ENCODE results near the gene TBL2.
A peak's percentile ranks its signal among the peaks of the same experiment; 100 is the strongest.
"Not testable (repeated sequence)": the region's sequence is repeated elsewhere in the genome, so short reads cannot be mapped to it uniquely, and the experiment has no call there.

The TBL2 gene

GRCh38 chr7:73532224-73532623, 46.2 kb downstream of the TBL2 start:
- no peak for DNase-seq

GRCh38 chr7:73530800-73531199, 47.6 kb downstream of the TBL2 start:
- DNase-seq = no peak

GRCh38 chr7:73526896-73527821, 51.2 kb downstream of the TBL2 start:
- DNase-seq = peak; percentile 13

GRCh38 chr7:73526158-73526494, 52.3 kb downstream of the TBL2 start:
- not testable (repeated sequence) for DNase-seq

- peak; percentile 99 for DNase-seq
Measured at GRCh38 chr7:73522105-73522872, 56.1 kb downstream of the TBL2 start, which contains the start of gene BAZ1B. BAZ1B (minus strand) TSS chr7:73522293; CDS start chr7:73521933, 360 bp downstream.

- DNase-seq = no peak
Measured at GRCh38 chr7:73521636-73522104, 56.7 kb downstream of the TBL2 start.

GRCh38 chr7:73520673-73521635, 57.4 kb downstream of the TBL2 start:
- DNase-seq = peak; percentile 10

- peak; percentile 23 for DNase-seq
Measured at GRCh38 chr7:73519867-73520672, 58.3 kb downstream of the TBL2 start.

- no peak for DNase-seq
Measured at GRCh38 chr7:73518470-73518869, 59.9 kb downstream of the TBL2 start.
